ENCODE data around the gene GGTLC2. TPM values are rescaled to one million over a fixed set of nuclear protein-coding genes. Genes with fewer than 3 reads are reported as not detected.
A peak's percentile ranks its signal among the peaks of the same experiment; 100 is the strongest.

GGTLC2 gene
- total and polyA plus RNA-seq, 11 donors, result not detected

DNA sequence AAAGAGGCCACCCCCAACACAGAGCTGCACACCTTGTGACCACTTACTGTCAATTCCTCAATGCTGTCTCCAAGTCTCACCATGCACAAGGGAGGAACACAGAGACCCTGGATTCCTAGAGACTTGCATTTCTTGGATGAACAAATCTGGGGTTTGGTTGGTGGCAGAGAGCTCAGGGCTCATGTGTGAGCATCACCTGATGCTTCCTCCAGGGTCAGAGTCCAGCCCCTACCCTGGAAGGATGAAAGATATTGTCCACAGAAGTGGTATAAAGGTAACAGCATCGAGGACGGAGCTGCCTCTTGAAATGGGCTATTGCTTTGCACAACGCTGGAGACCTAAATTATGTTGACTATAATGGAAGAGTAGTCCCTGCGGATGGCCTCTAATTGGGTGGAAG, 36.0 kb downstream of the GGTLC2 start:
- intact Hi-C loops (cut with DNase I), result loop anchor here in 5 of 10 donors (10.0 kb wide), 4 partner anchors 86 to 486 kb away; no protein-coding TSS in a partner anchor
- Histone ChIP-seq H3K27me3 (peaks cover 0 to 9% (median 0%) of the 10 kb centered on the region in 9 donors), H3K9me3 (no peaks in the 10 kb centered on the region), H3K4me3 (no peak overlapping the region), H3K27ac (no peak overlapping the region), H3K36me3 (no peaks in the 10 kb centered on the region), H3K4me1 (no peaks in the 10 kb centered on the region)
- DNase-seq, result no peak
- 82 to 90% (median 87%) methylated on average over 4 of the region's 4 CpGs for whole genome bisulfite sequencing, 4 donors
- no peak for ATAC-seq
- no peak for TF ChIP-seq POLR2A (IDR thresholded peaks at IDR 0.05)

DNA sequence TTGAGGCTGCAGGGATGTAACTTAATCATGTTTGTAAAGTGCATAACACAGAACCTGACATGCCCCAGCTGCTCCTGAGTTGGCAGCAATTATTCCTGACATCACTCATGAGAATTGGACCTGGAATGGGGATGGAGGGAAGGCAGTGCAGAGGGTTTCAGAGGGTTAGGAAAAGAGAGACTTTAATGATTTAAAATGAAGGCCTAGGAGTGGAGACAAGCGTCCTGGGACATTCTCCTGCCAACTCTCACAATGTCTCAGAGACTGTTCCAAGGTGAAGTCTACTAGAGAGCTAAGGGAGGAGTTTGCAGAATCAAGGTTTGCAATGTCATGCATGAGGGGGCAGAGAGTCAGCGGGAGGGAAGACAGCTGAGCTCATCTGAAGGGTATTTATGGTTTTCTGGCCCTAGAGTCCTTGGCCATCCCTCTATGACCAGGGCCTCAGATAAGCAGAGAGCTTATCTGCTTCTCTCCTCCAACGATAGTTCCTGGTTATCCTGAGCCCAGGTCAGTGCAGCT, 36.9 kb downstream of the GGTLC2 start:
- peaks cover 0 to 5% (median 0%) of the 10 kb centered on the region in 9 donors for H3K27me3 ChIP-seq
- no peak for DNase-seq
- intact Hi-C loops (cut with DNase I), result loop anchor here in 5 of 10 donors (10.0 kb wide), 4 partner anchors 86 to 486 kb away; no protein-coding TSS in a partner anchor
- H3K36me3 ChIP-seq, result no peaks in the 10 kb centered on the region
- WGBS, 4 donors, result 35 to 45% (median 40%) methylated on average over 3 of the region's 3 CpGs
- ATAC-seq, result peak in 2 of 4 donors; percentile 28 to 34
- H3K9me3 ChIP-seq, result no peaks in the 10 kb centered on the region
- H3K27ac ChIP-seq, result no peak overlapping the region
- H3K4me1 ChIP-seq, result no peaks in the 10 kb centered on the region
- H3K4me3 ChIP-seq, result no peak overlapping the region
- no peak for TF ChIP-seq POLR2A (IDR thresholded peaks at IDR 0.05)
- TF ChIP-seq, protein P1, sequence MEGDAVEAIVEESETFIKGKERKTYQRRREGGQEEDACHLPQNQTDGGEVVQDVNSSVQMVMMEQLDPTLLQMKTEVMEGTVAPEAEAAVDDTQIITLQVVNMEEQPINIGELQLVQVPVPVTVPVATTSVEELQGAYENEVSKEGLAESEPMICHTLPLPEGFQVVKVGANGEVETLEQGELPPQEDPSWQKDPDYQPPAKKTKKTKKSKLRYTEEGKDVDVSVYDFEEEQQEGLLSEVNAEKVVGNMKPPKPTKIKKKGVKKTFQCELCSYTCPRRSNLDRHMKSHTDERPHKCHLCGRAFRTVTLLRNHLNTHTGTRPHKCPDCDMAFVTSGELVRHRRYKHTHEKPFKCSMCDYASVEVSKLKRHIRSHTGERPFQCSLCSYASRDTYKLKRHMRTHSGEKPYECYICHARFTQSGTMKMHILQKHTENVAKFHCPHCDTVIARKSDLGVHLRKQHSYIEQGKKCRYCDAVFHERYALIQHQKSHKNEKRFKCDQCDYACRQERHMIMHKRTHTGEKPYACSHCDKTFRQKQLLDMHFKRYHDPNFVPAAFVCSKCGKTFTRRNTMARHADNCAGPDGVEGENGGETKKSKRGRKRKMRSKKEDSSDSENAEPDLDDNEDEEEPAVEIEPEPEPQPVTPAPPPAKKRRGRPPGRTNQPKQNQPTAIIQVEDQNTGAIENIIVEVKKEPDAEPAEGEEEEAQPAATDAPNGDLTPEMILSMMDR (IDR thresholded peaks at IDR 0.05), result no peak

DNA sequence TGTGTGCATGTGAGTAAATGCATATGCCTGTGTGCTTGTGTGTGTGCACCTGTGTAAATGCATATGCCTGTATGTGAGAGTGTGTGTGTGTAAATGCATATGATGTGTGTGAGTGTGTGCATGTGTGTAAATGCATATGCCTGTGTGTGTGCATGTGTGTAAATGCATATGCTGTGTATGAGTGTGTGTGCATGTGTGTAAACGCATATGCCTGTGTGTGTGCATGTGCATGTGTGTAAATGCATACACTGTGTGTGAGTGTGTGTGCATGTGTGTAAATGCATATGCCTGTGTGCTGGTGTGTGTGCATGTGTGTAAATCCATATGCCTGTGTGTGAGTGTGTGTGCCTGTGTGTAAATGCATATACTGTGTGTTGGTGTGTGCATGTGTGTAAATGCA, 37.8 kb downstream of the GGTLC2 start:
- WGBS, 4 donors, result 83 to 96% (median 91%) methylated on average over 1 of the region's 1 CpG
- no peaks in the 10 kb centered on the region for H3K9me3 ChIP-seq

DNA sequence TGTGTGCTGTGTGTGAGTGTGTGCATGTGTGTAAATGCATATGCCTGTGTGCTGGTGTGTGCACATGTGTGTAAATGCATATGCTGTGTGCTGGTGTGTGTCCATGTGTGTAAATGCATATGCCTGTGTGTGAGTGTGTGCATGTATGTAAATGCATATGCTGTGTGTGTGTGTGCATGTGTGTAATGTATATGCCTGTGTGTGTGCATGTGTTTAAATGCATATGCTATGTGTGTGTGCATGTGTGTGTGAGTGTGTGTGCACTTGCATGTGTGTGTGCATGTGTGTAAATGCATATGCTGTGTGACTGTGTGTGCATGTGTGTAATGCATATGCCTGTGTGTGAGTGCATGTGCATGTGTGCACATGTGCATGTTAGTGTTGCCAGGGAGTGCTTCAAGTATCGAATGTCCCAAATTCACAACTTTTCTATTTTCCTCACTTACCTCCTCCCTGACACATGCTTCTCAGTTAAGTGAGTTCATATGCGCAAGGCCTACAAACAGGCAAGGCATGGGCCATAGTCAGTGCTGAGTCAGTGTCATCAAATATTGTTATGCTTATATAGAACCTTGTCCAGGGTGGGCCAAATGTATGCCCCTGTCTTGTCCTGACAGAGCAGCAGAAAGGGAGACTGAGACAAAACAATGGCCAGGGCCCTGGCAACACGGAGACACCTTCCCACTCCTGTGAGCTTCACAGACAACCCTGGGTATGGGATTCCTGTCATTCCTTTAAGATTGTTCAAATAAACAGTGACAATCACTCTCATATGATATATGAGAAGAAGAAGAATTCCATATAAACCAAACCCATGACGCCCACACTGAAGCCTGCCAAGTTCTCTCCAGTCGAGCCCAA, 38.6 kb downstream of the GGTLC2 start:
- DNase-seq (no peak), ATAC-seq (no peak)
- no peak overlapping the region for H3K4me3 ChIP-seq
- H3K27me3 ChIP-seq, result no peaks in the 10 kb centered on the region
- H3K9me3 ChIP-seq, result no peaks in the 10 kb centered on the region
- 90 to 98% (median 92%) methylated on average over 5 of the region's 5 CpGs for WGBS, 4 donors
- H3K4me1 ChIP-seq, result no peaks in the 10 kb centered on the region
- H3K27ac ChIP-seq, result no peak overlapping the region
- intact Hi-C loops (cut with DNase I), result loop anchor here in 5 of 10 donors (10.0 kb wide), 4 partner anchors 88 to 488 kb away; no protein-coding TSS in a partner anchor
- TF ChIP-seq POLR2A (IDR thresholded peaks at IDR 0.05), result no peak
- TF ChIP-seq, protein P1 (IDR thresholded peaks at IDR 0.05), result no peak
- H3K36me3 ChIP-seq, result no peaks in the 10 kb centered on the region

More for the DNA sequence above, 37.8 kb downstream of the GGTLC2 start:
- no peaks in the 10 kb centered on the region for H3K36me3 ChIP-seq
- H3K4me1 ChIP-seq, result no peaks in the 10 kb centered on the region
- ATAC-seq (no peak), DNase-seq (no peak)
- H3K4me3 ChIP-seq, result no peak overlapping the region
- H3K27ac ChIP-seq, result no peak overlapping the region
- intact Hi-C loops (cut with DNase I), result loop anchor here in 5 of 10 donors (10.0 kb wide), 4 partner anchors 87 to 487 kb away; no protein-coding TSS in a partner anchor
- H3K27me3 ChIP-seq, result peaks cover 0 to 3% (median 0%) of the 10 kb centered on the region in 9 donors
- TF ChIP-seq POLR2A (IDR thresholded peaks at IDR 0.05), result no peak
- TF ChIP-seq, protein P1 (IDR thresholded peaks at IDR 0.05), result no peak

All from heart left ventricle (tissue), 16 donors.